Caco-2 (cell line): ENCODE results near the gene TRIM24. TPM values are rescaled to one million over a fixed set of nuclear protein-coding genes. Genes with fewer than 3 reads are reported as not detected.

Source experiments
- BruUV-seq: library from RNA; stranded (reverse); fragments of 400-500 nt; replicated peaks from 2 replicates; lab custom pipeline; 2021; lab: Mats Ljungman, UMichigan
- CTCF ChIA-PET: fragments of 300-600 bp; sonication (Branson Sonifier 250); formaldehyde crosslinking; loops from one replicate; lab custom pipeline; 2022; ENCODE audit warnings: antibody characterized with exemption; lab: Charles Lee
- POLR2A ChIA-PET: fragments of 300-600 bp; sonication (Branson Sonifier 250); formaldehyde crosslinking; loops from one replicate; lab custom pipeline; 2022; ENCODE audit warnings: antibody characterized with exemption; lab: Charles Lee
- DNase-seq, 2 experiments: peaks; one replicate each; pipeline versions ENCODE4 v3.0.0 to v3.0.0-alpha.2; 2020 to 2022
- H3K27me3 ChIP-seq: replicated peaks from 2 replicates; pipeline ENCODE4 v1.6.0; 2011; ENCODE audit warnings: low read length; ENCODE audit not compliant: control insufficient read depth, insufficient read depth
- H3K36me3 ChIP-seq: 2 replicates; pipeline ENCODE4 v1.5.1; 2011; ENCODE audit warnings: low read length; ENCODE audit not compliant: control insufficient read depth, insufficient read depth
- H3K4me1 ChIP-seq: fragments of 250-450 bp; sonication (Bioruptor Pico); 2 replicates; pipeline ENCODE4 v1.5.1; 2020; ENCODE audit warnings: mild to moderate bottlenecking
- H3K4me3 ChIP-seq: 2 replicates; pipeline ENCODE4 v1.5.1; 2011; ENCODE audit warnings: low read depth, mild to moderate bottlenecking, control low read depth, low read length
- H3K9me3 ChIP-seq: fragments of 250-450 bp; sonication (Bioruptor Pico); 2 replicates; pipeline ENCODE4 v1.5.1; 2020; ENCODE audit warnings: mild to moderate bottlenecking, moderate library complexity
- H3K27ac Mint-ChIP-seq: one replicate; pipeline ENCODE4 v1.8.0; 2022; ENCODE audit warnings: mixed read lengths; ENCODE audit not compliant: unreplicated experiment
- H3K27me3 Mint-ChIP-seq: one replicate; pipeline ENCODE4 v1.8.0; 2022; ENCODE audit warnings: mixed read lengths; ENCODE audit not compliant: insufficient read depth, unreplicated experiment
- H3K36me3 Mint-ChIP-seq: one replicate; pipeline ENCODE4 v1.8.0; 2022; ENCODE audit warnings: mild to moderate bottlenecking, mixed read lengths; ENCODE audit not compliant: insufficient read depth, unreplicated experiment
- H3K4me1 Mint-ChIP-seq: one replicate; pipeline ENCODE4 v1.8.0; 2022; ENCODE audit warnings: low read depth, mixed read lengths; ENCODE audit not compliant: unreplicated experiment
- H3K4me3 Mint-ChIP-seq: one replicate; pipeline ENCODE4 v1.8.0; 2022; ENCODE audit warnings: mild to moderate bottlenecking, moderate library complexity, mixed read lengths; ENCODE audit not compliant: unreplicated experiment
- H3K9me3 Mint-ChIP-seq: one replicate; pipeline ENCODE4 v1.8.0; 2022; ENCODE audit warnings: mixed read lengths; ENCODE audit not compliant: unreplicated experiment
- intact Hi-C: fragments of 100-400 bp; cut with micrococcal nuclease; formaldehyde crosslinking; loops from one replicate; pipeline ENCODE4 v1.10.0; 2022; ENCODE audit not compliant: unreplicated experiment
- total RNA-seq: library from RNA; stranded (reverse); gene quantifications from 2 replicates; pipeline ENCODE4 v1.2.3, GENCODE V29; 2022
- TF ChIP-seq, protein P1 (sequence below), 2 experiments: fragments of 200-600 bp in 1 of 2; IDR thresholded peaks; 1 replicate in 1 of 2; 2 replicates in 1 of 2; pipeline versions ENCODE4 v1.5.1 to v1.8.0; 2011 to 2022; ENCODE audit warnings: antibody characterized with exemption in 1 of 2, control low read depth in 1 of 2, inconsistent platforms in 1 of 2, low read depth in 1 of 2, low read length in 1 of 2, mild to moderate bottlenecking in 1 of 2, moderate library complexity in 1 of 2; ENCODE audit not compliant: insufficient read depth in 1 of 2, severe bottlenecking in 1 of 2, unreplicated experiment in 1 of 2

The TRIM24 gene
- total RNA-seq, 1 experiment from 2014 or later: 58.2 TPM

DNA sequence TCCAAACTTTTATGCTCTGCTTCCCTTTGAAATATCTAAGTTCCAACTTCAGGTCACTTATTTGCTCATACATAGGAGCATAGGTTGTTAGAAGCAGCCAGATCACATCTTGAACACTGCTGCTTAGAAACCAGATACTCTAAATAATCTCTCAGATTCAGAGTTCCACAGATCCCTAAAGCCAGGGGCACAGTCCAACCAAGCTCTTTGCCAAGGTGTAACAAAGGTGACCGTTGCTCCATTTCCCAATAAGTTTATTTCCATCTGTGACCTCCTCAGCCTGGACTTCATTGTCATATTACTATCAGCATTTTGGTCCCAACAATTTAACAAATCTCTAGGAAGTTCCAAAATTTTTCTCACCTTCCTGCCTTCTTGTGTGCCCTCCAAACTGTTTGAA, 52.8 kb downstream of the TRIM24 start:
- peaks cover 8% of the 10 kb centered on the region for H3K4me1 ChIP-seq
- BruUV-seq: no TSS peak
- Mint-ChIP-seq H3K36me3 (peaks cover 89% of the 10 kb centered on the region), H3K4me1 (peaks cover 15% of the 10 kb centered on the region), H3K27me3 (no peaks in the 10 kb centered on the region), H3K9me3 (peaks cover 8% of the 10 kb centered on the region), H3K27ac (no peak overlapping the region), H3K4me3 (no peak overlapping the region)
- intact Hi-C loops: no loop called here
- H3K27me3 ChIP-seq: no peaks in the 10 kb centered on the region
- DNase-seq: no peak
- H3K36me3 ChIP-seq: peaks cover 7% of the 10 kb centered on the region
- H3K4me3 ChIP-seq: no peak overlapping the region
- CTCF ChIA-PET: no interaction called here
- TF ChIP-seq, protein P1, sequence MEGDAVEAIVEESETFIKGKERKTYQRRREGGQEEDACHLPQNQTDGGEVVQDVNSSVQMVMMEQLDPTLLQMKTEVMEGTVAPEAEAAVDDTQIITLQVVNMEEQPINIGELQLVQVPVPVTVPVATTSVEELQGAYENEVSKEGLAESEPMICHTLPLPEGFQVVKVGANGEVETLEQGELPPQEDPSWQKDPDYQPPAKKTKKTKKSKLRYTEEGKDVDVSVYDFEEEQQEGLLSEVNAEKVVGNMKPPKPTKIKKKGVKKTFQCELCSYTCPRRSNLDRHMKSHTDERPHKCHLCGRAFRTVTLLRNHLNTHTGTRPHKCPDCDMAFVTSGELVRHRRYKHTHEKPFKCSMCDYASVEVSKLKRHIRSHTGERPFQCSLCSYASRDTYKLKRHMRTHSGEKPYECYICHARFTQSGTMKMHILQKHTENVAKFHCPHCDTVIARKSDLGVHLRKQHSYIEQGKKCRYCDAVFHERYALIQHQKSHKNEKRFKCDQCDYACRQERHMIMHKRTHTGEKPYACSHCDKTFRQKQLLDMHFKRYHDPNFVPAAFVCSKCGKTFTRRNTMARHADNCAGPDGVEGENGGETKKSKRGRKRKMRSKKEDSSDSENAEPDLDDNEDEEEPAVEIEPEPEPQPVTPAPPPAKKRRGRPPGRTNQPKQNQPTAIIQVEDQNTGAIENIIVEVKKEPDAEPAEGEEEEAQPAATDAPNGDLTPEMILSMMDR (IDR thresholded peaks at IDR 0.05; ENCODE audit: insufficient read depth in 1 of 2, low read depth in 1 of 2, low read length in 1 of 2, severe bottlenecking in 1 of 2, unreplicated experiment in 1 of 2): no peak
- POLR2A ChIA-PET: no interaction called here
- peaks cover 14% of the 10 kb centered on the region for H3K9me3 ChIP-seq

DNA sequence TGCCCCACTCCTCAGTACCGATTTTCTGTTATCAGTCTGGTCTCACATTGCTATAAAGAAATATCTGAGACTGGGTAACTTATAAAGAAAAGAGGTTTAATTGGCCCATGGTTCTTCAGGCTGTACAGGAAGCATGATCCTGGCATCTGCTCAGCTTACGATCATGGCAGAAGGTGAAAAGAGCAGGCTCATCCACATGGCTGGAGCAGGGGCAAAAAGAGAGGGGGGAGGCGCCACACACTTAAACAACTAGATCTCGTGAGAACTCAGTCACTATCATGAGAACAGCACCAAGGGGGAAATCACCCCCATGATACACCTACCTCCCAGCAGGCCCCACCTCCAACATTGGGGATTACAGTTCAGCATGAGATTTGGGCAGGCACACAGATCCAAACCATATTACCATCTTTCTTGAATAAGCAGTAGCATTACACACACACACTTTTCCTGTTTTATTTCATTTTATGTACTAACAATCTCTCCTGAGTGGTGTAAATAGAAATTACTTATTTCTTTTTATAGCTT, 53.3 kb downstream of the TRIM24 start:
- H3K36me3 Mint-ChIP-seq: peaks cover 86% of the 10 kb centered on the region
- Histone ChIP-seq H3K27me3 (no peaks in the 10 kb centered on the region), H3K4me3 (no peak overlapping the region), H3K4me1 (peaks cover 8% of the 10 kb centered on the region), H3K9me3 (peaks cover 14% of the 10 kb centered on the region), H3K36me3 (peaks cover 7% of the 10 kb centered on the region)
- POLR2A ChIA-PET: no interaction called here
- H3K27ac Mint-ChIP-seq: peak overlapping the region; percentile 76
- DNase-seq: no peak
- CTCF ChIA-PET: no interaction called here
- H3K4me3 Mint-ChIP-seq: no peak overlapping the region
- peaks cover 15% of the 10 kb centered on the region for H3K4me1 Mint-ChIP-seq
- TF ChIP-seq, protein P1 (IDR thresholded peaks at IDR 0.05; ENCODE audit: insufficient read depth in 1 of 2, low read depth in 1 of 2, low read length in 1 of 2, severe bottlenecking in 1 of 2, unreplicated experiment in 1 of 2): no peak
- BruUV-seq: no TSS peak
- intact Hi-C loops: no loop called here
- peaks cover 3% of the 10 kb centered on the region for H3K9me3 Mint-ChIP-seq
- no peaks in the 10 kb centered on the region for H3K27me3 Mint-ChIP-seq

DNA sequence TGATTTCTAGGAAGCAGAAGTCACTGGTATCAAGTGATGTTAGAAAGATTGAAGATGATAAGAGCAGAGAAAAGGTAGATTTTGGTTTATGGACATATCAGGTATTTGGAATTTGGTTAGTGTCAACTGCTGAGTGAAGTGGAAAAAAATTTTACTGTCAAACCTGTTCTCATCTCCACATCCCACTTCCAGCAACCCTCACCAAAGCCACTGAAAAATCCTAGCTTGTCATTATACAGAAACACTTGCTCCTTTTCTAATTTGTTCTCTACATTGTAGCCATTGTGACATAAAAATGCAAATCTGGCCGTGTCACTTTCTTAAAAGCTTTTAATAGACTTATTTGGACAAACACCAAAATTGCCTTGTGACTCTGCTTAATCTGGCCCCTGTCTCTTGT, 54.0 kb downstream of the TRIM24 start:
- H3K36me3 Mint-ChIP-seq: peaks cover 85% of the 10 kb centered on the region
- H3K4me1 ChIP-seq: peaks cover 8% of the 10 kb centered on the region
- no peak overlapping the region for H3K4me3 ChIP-seq
- no peaks in the 10 kb centered on the region for H3K9me3 Mint-ChIP-seq
- H3K27me3 ChIP-seq: no peaks in the 10 kb centered on the region
- DNase-seq: no peak
- H3K36me3 ChIP-seq: peaks cover 7% of the 10 kb centered on the region
- H3K4me1 Mint-ChIP-seq: peaks cover 15% of the 10 kb centered on the region
- peak overlapping the region; percentile 76 for H3K27ac Mint-ChIP-seq
- peaks cover 14% of the 10 kb centered on the region for H3K9me3 ChIP-seq
- BruUV-seq: no TSS peak
- TF ChIP-seq, protein P1 (IDR thresholded peaks at IDR 0.05; ENCODE audit: insufficient read depth in 1 of 2, low read depth in 1 of 2, low read length in 1 of 2, severe bottlenecking in 1 of 2, unreplicated experiment in 1 of 2): no peak
- CTCF ChIA-PET: interaction anchor here (1.5 kb wide), 1 partner anchor 225 kb away, joined by 5 read pairs; no protein-coding TSS in a partner anchor
- H3K27me3 Mint-ChIP-seq: no peaks in the 10 kb centered on the region
- POLR2A ChIA-PET: no interaction called here
- H3K4me3 Mint-ChIP-seq: no peak overlapping the region
- intact Hi-C loops: no loop called here
